Measurements from ENCODE around the gene GALNT12. TPM values are rescaled to one million over a fixed set of nuclear protein-coding genes. Genes with fewer than 3 reads are reported as not detected.

The GALNT12 gene
- total RNA-seq, 1 experiment from 2014 or later = 31.2 TPM

GRCh38 chr9:98775831-98776441 is 31.5 kb upstream of the GALNT12 start:
- intact Hi-C loops (cut with micrococcal nuclease) = loop anchor here (1.0 to 10.0 kb wide), 2 partner anchors 461 to 701 kb away; no protein-coding TSS in a partner anchor
- ATAC-seq (peak; percentile 63), DNase-seq (ENCODE audit: low read depth, low spot score) (peak; percentile 60)
- Histone ChIP-seq H3K9ac (ENCODE audit: low read length) (no peak overlapping the region), H3K27me3 (ENCODE audit: insufficient read depth, low read length) (no peaks in the 10 kb centered on the region), H3K9me2 (ENCODE audit: insufficient read depth) (no peaks in the 10 kb centered on the region), H3K9me3 (ENCODE audit: control insufficient read depth in 1 of 2, insufficient read depth in 1 of 2, low read depth in 1 of 2, low read length in 2 of 2) (no peaks in the 10 kb centered on the region), H2AFZ (ENCODE audit: low read depth, low read length, poor library complexity, severe bottlenecking) (no peak overlapping the region), H3K4me2 (ENCODE audit: low read length) (no peak overlapping the region), H3K79me2 (ENCODE audit: insufficient read depth, low read length) (no peaks in the 10 kb centered on the region), H3K4me3 (replicated peaks in 1 of 2; ENCODE audit: low read depth in 1 of 2, low read length in 2 of 2) (no peak overlapping the region), H4K20me1 (ENCODE audit: insufficient read depth) (no peaks in the 10 kb centered on the region), H3K27ac (ENCODE audit: low read depth, low read length) (no peak overlapping the region), H3K4me1 (ENCODE audit: control insufficient read depth in 1 of 2, insufficient read depth in 2 of 2, low read length in 2 of 2) (peaks cover 0 to 12% of the 10 kb centered on the region in 2 experiments; a peak in 2 of 4 replicates), H3K36me3 (ENCODE audit: control insufficient read depth in 1 of 2, insufficient read depth in 2 of 2, low read length in 2 of 2) (peaks cover 18 to 20% of the 10 kb centered on the region in 2 experiments; a peak in 2 of 4 replicates)
- ChIA-PET RAD21 (ENCODE audit: low non-redundant PET in 1 of 2, low total read pairs in 2 of 2, uncharacterized antibody in 2 of 2, unreplicated experiment in 2 of 2) (interaction anchor here in 1 of 2 experiments (1.7 kb wide), 1 partner anchor 460 kb away, joined by 8 read pairs; no protein-coding TSS in a partner anchor), POLR2A (interaction anchor here (0.8 kb wide), 1 partner anchor 237 kb away, joined by 3 read pairs; no protein-coding TSS in a partner anchor), CTCF (interaction anchor here (0.6 to 3.1 kb wide), 22 partner anchors 8 to 851 kb away, joined by 3 to 36 read pairs (median 4); no protein-coding TSS in a partner anchor)
- BruUV-seq (replicated peaks) = no TSS peak
- TF ChIP-seq EGR1 (IDR thresholded peaks at IDR 0.05; ENCODE audit: low read depth) = no peak
- no peak for TF ChIP-seq SRF (IDR thresholded peaks at IDR 0.05; ENCODE audit: low read depth)
- no peak for TF ChIP-seq SP1 (IDR thresholded peaks at IDR 0.05; ENCODE audit: low read depth)
- no peak for TF ChIP-seq CEBPB (IDR thresholded peaks at IDR 0.05; ENCODE audit: low read depth)
- no peak for TF ChIP-seq REST (IDR thresholded peaks at IDR 0.05; ENCODE audit: low read depth)
- no peak for TF ChIP-seq YY1 (IDR thresholded peaks at IDR 0.05; ENCODE audit: extremely low read depth, insufficient replicate concordance, low read depth, low read length)
- TF ChIP-seq ZNF274 (IDR thresholded peaks at IDR 0.05; ENCODE audit: low read depth, low read length) = no peak
- TF ChIP-seq TCF7L2 (IDR thresholded peaks at IDR 0.05; ENCODE audit: borderline replicate concordance, extremely low read depth, insufficient read depth, insufficient read length) = no peak
- TF ChIP-seq POLR2A (IDR thresholded peaks at IDR 0.05; ENCODE audit: borderline replicate concordance, extremely low read depth, insufficient read depth, insufficient read length) = no peak
- TF ChIP-seq CTCF (IDR thresholded peaks at IDR 0.05 in 2 of 3, conservative IDR thresholded peaks at IDR 0.05 in 1 of 3; ENCODE audit: borderline replicate concordance in 1 of 3, insufficient read depth in 1 of 3, low read depth in 2 of 3, low read length in 2 of 3) = peak; percentile 60 to 85 (median 80); a peak in 5 of 6 replicates
- no peak for TF ChIP-seq SIN3A (IDR thresholded peaks at IDR 0.05; ENCODE audit: low read depth)
- TF ChIP-seq RAD21 (IDR thresholded peaks at IDR 0.05; ENCODE audit: low read depth) = peak; percentile 76
